Breast epithelium (tissue), 4 donors: Measurements from ENCODE around the gene NOS1AP. TPM values are rescaled to one million over a fixed set of nuclear protein-coding genes. Genes with fewer than 3 reads are reported as not detected.
A peak's percentile ranks its signal among the peaks of the same experiment; 100 is the strongest.

Source experiments
- DNase-seq, 2 donors: peaks; one replicate each; pipeline ENCODE4 v3.0.0-alpha.2; 2019; ENCODE audit warnings: low spot score in 2 of 2
- H3K27ac ChIP-seq, 2 donors: fragments of 200-600 bp; sonication (generic) in 1 of 2; one replicate each; pipeline ENCODE4 v1.5.1; 2016 to 2019; ENCODE audit warnings: mild to moderate bottlenecking in 1 of 2
- H3K27me3 ChIP-seq, 2 donors: fragments of 200-600 bp; sonication (generic) in 1 of 2; one replicate each; pipeline versions ENCODE4 v1.5.1 to v1.6.0; 2017 to 2019; ENCODE audit warnings: control low read depth in 1 of 2, mild to moderate bottlenecking in 1 of 2
- H3K36me3 ChIP-seq: fragments of 200-600 bp; one replicate; pipeline ENCODE4 v1.5.1; 2019
- H3K4me1 ChIP-seq, 2 donors: fragments of 200-600 bp; sonication (generic); one replicate each; pipeline ENCODE4 v1.5.1; 2016 to 2019; ENCODE audit warnings: control low read depth in 1 of 2
- H3K4me3 ChIP-seq, 3 donors: fragments of 200-600 bp; sonication (generic); 1 replicate in 2 of 3; 2 replicates in 1 of 3; pipeline ENCODE4 v1.5.1; 2016 to 2019; ENCODE audit warnings: mild to moderate bottlenecking in 3 of 3, moderate library complexity in 2 of 3
- H3K9me3 ChIP-seq, 2 donors: fragments of 200-600 bp; sonication (generic) in 1 of 2; one replicate each; pipeline ENCODE4 v1.5.1; 2016 to 2019; ENCODE audit warnings: control low read depth in 1 of 2
- CTCF ChIP-seq, 3 donors: fragments of 450-650 bp; IDR thresholded peaks; one replicate each; pipeline ENCODE4 v1.5.1; 2016 to 2017; ENCODE audit warnings: antibody characterized with exemption in 3 of 3, mild to moderate bottlenecking in 3 of 3, moderate library complexity in 3 of 3
- POLR2A ChIP-seq: fragments of 450-650 bp; IDR thresholded peaks from one replicate; pipeline ENCODE4 v1.6.1; 2016; ENCODE audit warnings: antibody characterized with exemption, mild to moderate bottlenecking, moderate library complexity
- POLR2AphosphoS5 ChIP-seq, 3 donors: sonication (generic); formaldehyde crosslinking; IDR thresholded peaks; one replicate each; pipeline ENCODE4 v1.6.1; 2017; ENCODE audit warnings: antibody characterized with exemption in 3 of 3
- intact Hi-C: fragments of 100-400 bp; cut with DNase I; formaldehyde crosslinking; loops from one replicate; pipeline ENCODE4 v1.15.1; 2023; ENCODE audit warnings: low total_unique reads
- total RNA-seq, 3 donors: library from RNA; depleted of rRNA; stranded (reverse); fragments of >200 nt; gene quantifications; one replicate each; pipeline ENCODE4 v1.1.0, GENCODE V29; 2016

Gene NOS1AP
- total RNA-seq, 3 donors from 2014 or later, result 2.2 to 17.6 (median 11.8) TPM

- Histone ChIP-seq H3K4me3 (no peak overlapping the region), H3K36me3 (no peaks in the 10 kb centered on the region), H3K27me3 (no peaks in the 10 kb centered on the region), H3K27ac (no peak overlapping the region), H3K4me1 (no peaks in the 10 kb centered on the region), H3K9me3 (no peaks in the 10 kb centered on the region)
- intact Hi-C loops, result no loop called here
- TF ChIP-seq POLR2AphosphoS5 (IDR thresholded peaks at IDR 0.05) (no peak), CTCF (IDR thresholded peaks at IDR 0.05) (no peak), POLR2A (no peak)
- DNase-seq, result no peak
Measured at GRCh38 chr1:162275622-162276175, 206.2 kb downstream of the NOS1AP start.

GRCh38 chr1:162276493-162276892, 207.0 kb downstream of the NOS1AP start:
- TF ChIP-seq CTCF (IDR thresholded peaks at IDR 0.05) (peak in 2 of 3 donors; percentile 36 to 39), POLR2AphosphoS5 (IDR thresholded peaks at IDR 0.05) (no peak)
- intact Hi-C loops, result no loop called here
- Histone ChIP-seq H3K4me3 (no peak overlapping the region), H3K4me1 (no peaks in the 10 kb centered on the region), H3K36me3 (no peaks in the 10 kb centered on the region), H3K27me3 (no peaks in the 10 kb centered on the region), H3K27ac (no peak overlapping the region), H3K9me3 (no peaks in the 10 kb centered on the region)
- no peak for DNase-seq

- intact Hi-C loops, result no loop called here
- Histone ChIP-seq H3K27ac (no peak overlapping the region), H3K4me1 (peaks cover 0 to 8% of the 10 kb centered on the region in 2 donors), H3K36me3 (no peaks in the 10 kb centered on the region), H3K9me3 (no peaks in the 10 kb centered on the region), H3K27me3 (no peaks in the 10 kb centered on the region), H3K4me3 (no peak overlapping the region)
- TF ChIP-seq CTCF (IDR thresholded peaks at IDR 0.05) (no peak), POLR2AphosphoS5 (IDR thresholded peaks at IDR 0.05) (no peak), POLR2A (no peak)
- no peak for DNase-seq
Measured at GRCh38 chr1:162279136-162279498, 209.6 kb downstream of the NOS1AP start.

GRCh38 chr1:162281426-162281825, 211.9 kb downstream of the NOS1AP start:
- peaks cover 0 to 26% of the 10 kb centered on the region in 2 donors for H3K4me1 ChIP-seq
- no peak overlapping the region for H3K27ac ChIP-seq
- intact Hi-C loops, result no loop called here
- H3K36me3 ChIP-seq, result no peaks in the 10 kb centered on the region
- H3K27me3 ChIP-seq, result no peaks in the 10 kb centered on the region
- TF ChIP-seq POLR2AphosphoS5 (IDR thresholded peaks at IDR 0.05) (no peak), POLR2A (no peak), CTCF (IDR thresholded peaks at IDR 0.05) (no peak)
- no peaks in the 10 kb centered on the region for H3K9me3 ChIP-seq
- H3K4me3 ChIP-seq, result no peak overlapping the region
- no peak for DNase-seq

- H3K4me3 ChIP-seq, result no peak overlapping the region
- intact Hi-C loops, result no loop called here
- TF ChIP-seq POLR2AphosphoS5 (IDR thresholded peaks at IDR 0.05), result no peak
- TF ChIP-seq POLR2A, result no peak
- no peak for TF ChIP-seq CTCF (IDR thresholded peaks at IDR 0.05)
- H3K4me1 ChIP-seq, result peaks cover 0 to 26% of the 10 kb centered on the region in 2 donors
- DNase-seq, result peak in 1 of 2 donors; percentile 28
- H3K9me3 ChIP-seq, result no peaks in the 10 kb centered on the region
- no peaks in the 10 kb centered on the region for H3K36me3 ChIP-seq
- H3K27ac ChIP-seq, result peak overlapping the region; percentile 10 to 30
- no peaks in the 10 kb centered on the region for H3K27me3 ChIP-seq
Measured at GRCh38 chr1:162283657-162284056, 214.2 kb downstream of the NOS1AP start.
